NB4 (cell line): Measurements from ENCODE around the gene LY6G5B.

Experiments used
- DNase-seq: peaks from one replicate; pipeline ENCODE4 v3.0.0; 2010; ENCODE audit warnings: low read depth
- H3K4me3 ChIP-seq: one replicate; pipeline ENCODE4 v1.5.1; 2011; ENCODE audit warnings: mild to moderate bottlenecking, low read depth, low read length, moderate library complexity
- CTCF ChIP-seq: IDR thresholded peaks from one replicate; pipeline ENCODE4 v1.5.1; 2012; ENCODE audit warnings: low read depth, low read length
- MAX ChIP-seq: IDR thresholded peaks from 2 replicates; pipeline ENCODE4 v1.6.1; 2011; ENCODE audit warnings: low read depth, low read length
- MYC ChIP-seq: IDR thresholded peaks from 2 replicates; pipeline ENCODE4 v1.6.1; 2011; ENCODE audit warnings: low read depth, low read length
- POLR2A ChIP-seq: IDR thresholded peaks from 2 replicates; pipeline ENCODE4 v1.6.1; 2011; ENCODE audit warnings: mild to moderate bottlenecking; ENCODE audit not compliant: insufficient read length; ENCODE audit errors: extremely low read depth

The LY6G5B gene

GRCh38 chr6:31639449-31639861, 30.3 kb upstream of the LY6G5B start:
- DNase-seq: peak; percentile 39
- H3K4me3 ChIP-seq: no peak overlapping the region
- TF ChIP-seq MYC (no peak), POLR2A (no peak), MAX (no peak), CTCF (no peak)

DNA sequence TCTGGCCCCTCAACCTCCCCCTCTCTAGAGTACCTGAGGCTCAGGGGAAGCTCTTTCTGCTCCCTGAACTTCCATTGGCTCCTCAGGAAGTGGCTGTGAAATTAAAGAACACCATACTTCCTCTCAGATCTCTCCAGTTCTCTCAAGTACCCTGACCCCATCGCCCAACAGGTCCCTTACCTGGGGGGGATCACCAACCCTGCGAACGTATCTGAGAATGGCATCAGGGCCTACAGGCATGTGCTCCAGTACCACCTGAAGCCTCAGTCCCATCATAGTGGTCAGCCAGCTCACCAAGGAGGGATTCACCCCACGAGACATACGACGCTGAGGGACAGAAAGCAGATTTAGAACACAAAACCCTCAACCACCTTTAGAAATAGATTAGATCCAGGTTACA, 29.2 kb upstream of the LY6G5B start:
- no peak for DNase-seq
- no peak overlapping the region for H3K4me3 ChIP-seq
- TF ChIP-seq CTCF (no peak), MAX (no peak), MYC (no peak), POLR2A (no peak)

- no peak for TF ChIP-seq MYC
- no peak for TF ChIP-seq MAX
- TF ChIP-seq POLR2A: no peak
- no peak for TF ChIP-seq CTCF
- no peak for DNase-seq
- no peak overlapping the region for H3K4me3 ChIP-seq
Measured at GRCh38 chr6:31641370-31641769, 28.4 kb upstream of the LY6G5B start.

DNA sequence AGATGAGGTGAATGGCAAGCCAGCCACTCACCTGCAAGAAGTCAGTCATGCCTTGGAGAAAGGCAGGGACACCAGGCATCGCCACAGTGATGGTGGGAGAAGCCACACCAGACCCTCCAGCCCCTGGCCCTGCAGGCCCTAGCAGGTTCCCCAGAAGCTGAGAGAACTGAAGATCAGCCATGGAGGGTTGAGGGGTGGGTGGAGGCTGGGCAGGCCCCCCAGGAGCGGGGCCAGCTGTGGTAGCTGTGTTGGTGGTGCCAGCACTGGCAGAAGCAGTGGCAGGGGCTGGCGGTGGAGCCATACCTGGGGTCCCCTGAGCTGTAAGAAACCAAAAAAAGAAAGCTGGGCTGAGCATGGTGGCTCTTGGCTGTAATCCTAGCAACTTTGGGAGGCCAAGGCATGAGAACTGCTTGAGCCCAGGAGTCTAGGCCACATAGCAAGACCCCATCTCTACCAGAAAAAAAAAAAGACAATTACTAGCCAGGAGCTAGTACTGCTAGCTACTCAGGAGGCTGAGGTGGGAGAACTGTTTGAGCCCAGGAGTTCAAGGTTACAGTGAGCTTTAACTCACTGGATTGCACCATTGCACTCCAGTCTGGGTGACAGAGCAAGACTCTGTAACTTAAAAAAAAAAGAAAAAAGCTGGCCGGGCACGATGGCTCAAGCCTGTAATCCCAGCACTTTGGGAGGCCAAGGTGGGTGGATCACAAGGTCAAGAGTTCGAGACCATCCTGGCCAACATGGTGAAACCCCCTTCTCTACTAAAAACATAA, 26.8 kb upstream of the LY6G5B start:
- H3K4me3 ChIP-seq: no peak overlapping the region
- TF ChIP-seq MAX: no peak
- TF ChIP-seq MYC: no peak
- TF ChIP-seq CTCF: no peak
- no peak for TF ChIP-seq POLR2A
- no peak for DNase-seq

DNA sequence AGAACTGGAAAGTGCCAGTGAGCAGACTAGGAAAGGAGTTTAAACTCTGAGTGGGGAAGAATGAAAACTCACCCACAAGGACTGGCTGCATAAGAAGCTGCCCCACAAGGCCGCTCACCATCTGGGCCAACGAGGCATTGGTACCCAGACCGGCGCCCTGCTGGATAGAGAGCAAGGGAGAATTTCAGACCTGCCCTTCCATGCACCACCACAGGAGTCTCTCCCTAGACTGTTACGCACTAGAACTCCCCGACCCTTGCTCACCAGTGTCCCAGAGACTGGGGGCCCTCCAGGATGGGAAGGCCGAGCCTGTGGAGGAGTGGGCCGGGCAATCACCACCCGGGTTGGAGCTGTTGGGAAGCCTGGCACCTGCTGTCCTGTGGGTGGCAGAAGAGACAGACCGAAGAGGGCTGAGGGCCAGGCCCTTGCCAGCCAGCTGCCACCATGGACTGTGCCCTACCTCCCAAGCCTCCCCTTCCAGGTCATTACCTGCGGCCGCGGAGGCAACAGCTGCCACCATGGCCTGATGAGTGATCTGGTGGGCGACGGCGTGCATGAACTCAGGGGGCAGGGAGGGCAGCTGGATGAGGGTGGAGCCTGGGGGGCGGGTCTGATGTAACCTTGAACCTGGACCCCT, 25.8 kb upstream of the LY6G5B start:
- TF ChIP-seq POLR2A (no peak), MYC (no peak), MAX (no peak), CTCF (no peak)

More for the DNA sequence above, 25.8 kb upstream of the LY6G5B start:
- DNase-seq: no peak
- no peak overlapping the region for H3K4me3 ChIP-seq
